ENCODE measurements around the gene WAPL.
A peak's percentile ranks its signal among the peaks of the same experiment; 100 is the strongest.
"Not testable (repeated sequence)": the region's sequence is repeated elsewhere in the genome, so short reads cannot be mapped to it uniquely, and the experiment has no call there.

The WAPL gene, protein sequence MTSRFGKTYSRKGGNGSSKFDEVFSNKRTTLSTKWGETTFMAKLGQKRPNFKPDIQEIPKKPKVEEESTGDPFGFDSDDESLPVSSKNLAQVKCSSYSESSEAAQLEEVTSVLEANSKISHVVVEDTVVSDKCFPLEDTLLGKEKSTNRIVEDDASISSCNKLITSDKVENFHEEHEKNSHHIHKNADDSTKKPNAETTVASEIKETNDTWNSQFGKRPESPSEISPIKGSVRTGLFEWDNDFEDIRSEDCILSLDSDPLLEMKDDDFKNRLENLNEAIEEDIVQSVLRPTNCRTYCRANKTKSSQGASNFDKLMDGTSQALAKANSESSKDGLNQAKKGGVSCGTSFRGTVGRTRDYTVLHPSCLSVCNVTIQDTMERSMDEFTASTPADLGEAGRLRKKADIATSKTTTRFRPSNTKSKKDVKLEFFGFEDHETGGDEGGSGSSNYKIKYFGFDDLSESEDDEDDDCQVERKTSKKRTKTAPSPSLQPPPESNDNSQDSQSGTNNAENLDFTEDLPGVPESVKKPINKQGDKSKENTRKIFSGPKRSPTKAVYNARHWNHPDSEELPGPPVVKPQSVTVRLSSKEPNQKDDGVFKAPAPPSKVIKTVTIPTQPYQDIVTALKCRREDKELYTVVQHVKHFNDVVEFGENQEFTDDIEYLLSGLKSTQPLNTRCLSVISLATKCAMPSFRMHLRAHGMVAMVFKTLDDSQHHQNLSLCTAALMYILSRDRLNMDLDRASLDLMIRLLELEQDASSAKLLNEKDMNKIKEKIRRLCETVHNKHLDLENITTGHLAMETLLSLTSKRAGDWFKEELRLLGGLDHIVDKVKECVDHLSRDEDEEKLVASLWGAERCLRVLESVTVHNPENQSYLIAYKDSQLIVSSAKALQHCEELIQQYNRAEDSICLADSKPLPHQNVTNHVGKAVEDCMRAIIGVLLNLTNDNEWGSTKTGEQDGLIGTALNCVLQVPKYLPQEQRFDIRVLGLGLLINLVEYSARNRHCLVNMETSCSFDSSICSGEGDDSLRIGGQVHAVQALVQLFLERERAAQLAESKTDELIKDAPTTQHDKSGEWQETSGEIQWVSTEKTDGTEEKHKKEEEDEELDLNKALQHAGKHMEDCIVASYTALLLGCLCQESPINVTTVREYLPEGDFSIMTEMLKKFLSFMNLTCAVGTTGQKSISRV (N-terminal part only)

DNA sequence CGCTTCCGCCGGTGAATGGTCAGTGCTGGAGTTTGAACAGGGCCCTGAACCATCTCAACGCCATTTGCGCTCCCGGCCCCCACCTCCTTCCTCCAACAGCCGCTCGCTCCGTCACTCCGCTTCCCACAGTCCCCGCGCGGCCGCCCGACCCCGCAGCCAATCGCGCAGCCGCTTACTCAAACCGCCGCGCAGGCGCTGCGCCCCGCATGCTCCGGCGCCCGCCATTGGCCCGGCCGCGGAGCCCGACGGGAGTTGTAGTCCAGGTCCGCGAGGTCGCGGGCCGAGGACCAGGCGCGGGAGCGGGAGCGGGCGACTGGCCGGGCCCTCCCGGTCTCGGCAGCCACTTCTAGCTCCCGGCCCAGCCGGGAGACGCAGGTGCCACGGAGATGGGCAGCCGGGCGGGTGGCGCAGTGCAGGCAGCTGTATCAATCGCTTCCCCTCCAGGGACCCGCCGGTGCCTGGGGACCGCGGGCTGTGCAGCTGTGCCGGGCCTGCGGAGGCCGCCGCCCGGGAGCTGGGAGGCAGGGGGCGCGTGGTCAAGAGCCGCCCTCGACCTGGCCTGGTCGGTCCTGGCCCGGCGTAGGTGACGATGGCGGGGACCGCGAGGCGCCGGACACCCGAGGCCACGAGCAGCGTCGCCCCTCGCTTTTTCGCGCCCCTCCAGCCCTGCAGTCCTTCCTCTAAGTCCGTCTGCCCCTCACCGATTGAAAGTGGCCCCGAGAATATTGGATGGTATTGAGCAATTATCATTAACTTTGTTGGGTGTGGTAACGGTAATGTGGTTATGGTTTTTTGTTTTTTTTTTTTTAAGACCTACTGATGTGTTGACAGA lies at the start of gene WAPL:
Gene WAPL (minus strand): TSS at position 115 of the 832 bp plus-strand sequence. CDS start 3,723 bp downstream, outside the sequence.
- peak; percentile 89 for DNase-seq (ENCODE audit: low read depth in 1 of 2, low spot score in 1 of 2)

GRCh38 chr10:86569335-86569734 lies 47.7 kb upstream of the WAPL start:
- no peak for DNase-seq (ENCODE audit: low read depth in 1 of 2, low spot score in 1 of 2)

- not testable (repeated sequence) for DNase-seq (ENCODE audit: low read depth in 1 of 2, low spot score in 1 of 2)
Measured at GRCh38 chr10:86566518-86566917, 44.9 kb upstream of the WAPL start.

DNA sequence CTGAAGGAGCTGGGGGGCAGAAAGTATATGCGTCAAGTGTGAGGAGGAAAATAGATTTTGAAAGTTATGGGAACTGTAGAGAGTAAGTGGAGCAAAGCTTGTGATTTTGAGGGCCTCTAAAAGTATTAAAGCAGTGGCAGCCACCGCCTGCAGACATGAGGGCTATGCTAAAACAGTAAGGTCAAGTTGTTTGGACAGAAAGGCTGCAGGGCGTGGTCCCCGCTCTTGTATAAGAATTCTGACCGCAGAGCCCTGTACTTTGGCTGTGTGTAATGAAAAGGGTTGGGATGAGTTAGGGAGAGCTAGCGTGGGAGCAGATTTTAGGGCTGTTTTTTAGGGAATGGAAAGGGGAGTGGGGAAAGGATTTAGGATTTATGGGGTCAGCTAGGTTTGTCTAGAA lies 41.7 kb upstream of the WAPL start:
- DNase-seq (ENCODE audit: low read depth in 1 of 2, low spot score in 1 of 2), result not testable (repeated sequence)

- not testable (repeated sequence) for DNase-seq (ENCODE audit: low read depth in 1 of 2, low spot score in 1 of 2)
Measured at GRCh38 chr10:86558695-86559094, 37.1 kb upstream of the WAPL start.

DNA sequence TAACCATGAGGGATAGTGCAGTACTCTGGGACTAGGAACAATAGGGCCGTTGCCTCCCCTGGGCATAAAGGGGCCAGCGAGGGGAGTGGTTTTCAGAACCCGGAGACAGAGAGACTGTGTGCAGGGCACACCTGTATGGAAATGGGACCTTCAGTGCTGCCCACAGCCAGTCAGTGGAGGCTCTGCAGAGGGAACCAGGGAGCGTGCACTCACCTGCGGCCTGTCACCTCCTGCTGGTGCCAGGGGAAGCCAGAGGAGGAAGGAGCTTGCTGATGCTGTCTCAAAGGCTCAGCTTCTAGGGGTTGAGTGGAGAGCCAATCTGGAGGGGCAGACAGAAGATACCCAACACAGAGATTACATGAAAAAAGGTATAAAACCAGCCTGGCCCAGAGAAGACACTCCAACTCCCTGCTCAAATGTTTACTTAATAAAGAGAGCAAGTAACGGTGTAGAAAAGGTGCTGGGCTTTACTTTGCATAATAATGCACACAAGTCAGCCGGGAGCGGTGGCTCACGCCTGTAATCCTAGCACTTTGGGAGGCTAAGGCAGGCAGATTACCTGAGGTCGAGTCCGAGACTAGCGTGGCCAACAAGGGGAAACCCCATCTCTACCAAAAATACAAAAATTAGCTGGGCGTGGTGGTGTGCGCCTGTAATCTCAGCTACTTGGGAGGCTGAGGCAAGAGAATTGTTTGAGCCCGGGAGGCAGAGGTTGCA lies 35.5 kb upstream of the WAPL start:
- DNase-seq (ENCODE audit: low read depth in 1 of 2, low spot score in 1 of 2), result no peak

- no peak for DNase-seq (ENCODE audit: low read depth in 1 of 2, low spot score in 1 of 2)
Measured at GRCh38 chr10:86556532-86556931, 34.9 kb upstream of the WAPL start.

GRCh38 chr10:86553639-86554038 lies 32.0 kb upstream of the WAPL start:
- no peak for DNase-seq (ENCODE audit: low read depth in 1 of 2, low spot score in 1 of 2)

- DNase-seq (ENCODE audit: low read depth in 1 of 2, low spot score in 1 of 2), result no peak
Measured at GRCh38 chr10:86553213-86553612, 31.6 kb upstream of the WAPL start.

DNA sequence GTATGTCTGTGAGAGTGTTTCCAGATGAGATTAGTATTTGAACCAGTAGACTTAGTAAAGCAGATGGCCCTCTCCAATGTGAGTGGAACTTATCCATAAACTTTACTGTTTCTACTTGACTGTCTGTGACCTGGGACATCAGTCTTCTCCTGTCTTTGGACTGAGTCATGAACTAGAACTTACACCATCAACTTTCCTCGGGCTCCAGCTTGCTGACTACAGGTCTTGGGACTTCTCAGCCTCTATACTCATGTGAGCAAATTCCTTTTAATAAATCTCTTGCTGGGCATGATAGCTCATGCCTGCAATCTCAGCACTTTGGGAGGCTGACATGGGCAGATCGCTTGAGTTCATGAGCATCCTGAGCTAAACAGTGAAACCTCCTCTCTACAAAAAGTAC lies 25.7 kb upstream of the WAPL start:
- no peak for DNase-seq (ENCODE audit: low read depth in 1 of 2, low spot score in 1 of 2)

DNA sequence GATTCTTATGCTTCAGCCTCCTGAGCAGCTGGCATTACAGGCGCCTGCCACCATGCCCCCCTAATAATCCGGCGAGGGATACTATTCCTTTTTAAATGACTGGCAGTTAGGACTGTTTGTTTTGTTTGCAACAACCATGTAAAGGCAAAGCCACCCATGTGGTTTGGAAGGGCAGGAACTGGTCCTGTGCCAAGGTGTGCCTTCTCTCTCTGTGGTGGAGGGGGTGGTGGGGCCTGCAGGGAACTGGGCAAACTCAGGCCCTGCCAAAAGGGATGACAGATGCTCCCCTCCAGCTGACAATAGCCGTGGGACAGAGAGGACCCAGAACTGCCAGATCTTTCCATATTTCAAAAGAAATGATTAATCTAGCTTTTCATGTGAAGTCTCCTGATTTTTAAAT lies 23.5 kb upstream of the WAPL start:
- DNase-seq (ENCODE audit: low read depth in 1 of 2, low spot score in 1 of 2), result no peak

GRCh38 chr10:86540016-86540415 lies 18.4 kb upstream of the WAPL start:
- DNase-seq (ENCODE audit: low read depth in 1 of 2, low spot score in 1 of 2), result no peak

- no peak for DNase-seq (ENCODE audit: low read depth in 1 of 2, low spot score in 1 of 2)
Measured at GRCh38 chr10:86538547-86538946, 17.0 kb upstream of the WAPL start.

- DNase-seq (ENCODE audit: low read depth in 1 of 2, low spot score in 1 of 2), result not testable (repeated sequence)
Measured at GRCh38 chr10:86538040-86538439, 16.4 kb upstream of the WAPL start.

DNA sequence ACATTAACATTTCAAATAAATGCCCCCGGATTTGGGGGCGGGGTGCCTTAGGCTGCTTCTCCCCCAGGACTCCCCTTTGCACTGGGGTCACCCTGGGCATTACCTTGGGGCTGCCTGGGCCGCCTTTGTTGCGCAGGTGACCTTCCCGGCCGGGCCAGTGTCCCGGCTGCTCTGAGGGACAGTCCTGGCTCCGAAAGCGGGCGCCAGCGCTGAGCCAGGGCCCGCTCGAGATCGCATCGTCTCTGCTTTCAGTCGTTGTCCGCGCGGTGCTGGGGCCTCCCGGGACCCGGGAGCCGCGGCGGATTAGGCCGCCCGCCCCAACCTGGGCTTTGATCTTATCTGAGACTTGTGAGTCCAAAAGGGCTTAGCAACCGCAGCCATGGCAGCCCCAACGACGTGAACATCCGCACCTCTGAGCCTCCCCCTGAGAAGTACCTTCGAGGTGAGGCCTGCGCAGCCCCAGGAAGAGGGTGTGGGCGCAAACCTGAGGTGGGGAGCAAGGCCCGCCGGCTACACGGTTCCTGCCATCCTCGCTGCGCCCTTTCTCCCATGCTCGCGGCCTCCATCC lies 14.8 kb upstream of the WAPL start:
- peak in 1 of 2 donors; percentile 10 for DNase-seq (ENCODE audit: low read depth in 1 of 2, low spot score in 1 of 2)

- DNase-seq (ENCODE audit: low read depth in 1 of 2, low spot score in 1 of 2), result no peak
Measured at GRCh38 chr10:86535132-86535882, 13.7 kb upstream of the WAPL start.

DNA sequence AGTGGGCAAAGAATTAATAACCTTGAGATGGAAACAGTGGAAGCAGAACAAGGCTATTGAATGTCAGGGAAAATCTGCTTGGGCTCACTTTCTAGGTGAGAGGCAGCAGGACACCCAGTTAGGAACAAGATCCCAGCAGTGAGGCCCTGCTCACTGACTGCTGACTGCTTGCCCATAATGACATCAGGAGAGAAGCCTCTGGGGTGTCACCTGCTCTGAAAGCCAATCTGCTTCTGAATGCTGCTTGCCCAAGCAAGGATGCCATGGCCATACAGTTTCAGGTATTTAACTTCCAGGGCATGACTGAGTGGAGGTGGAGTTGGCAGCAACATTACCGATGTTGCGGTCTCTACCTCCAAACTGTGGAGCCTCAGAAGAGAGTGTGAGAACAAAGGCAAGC lies 11.7 kb upstream of the WAPL start:
- DNase-seq (ENCODE audit: low read depth in 1 of 2, low spot score in 1 of 2), result no peak

GRCh38 chr10:86528736-86529135 lies 7.1 kb upstream of the WAPL start:
- DNase-seq (ENCODE audit: low read depth in 1 of 2, low spot score in 1 of 2), result not testable (repeated sequence)

GRCh38 chr10:86526606-86527005 lies 5.0 kb upstream of the WAPL start:
- DNase-seq (ENCODE audit: low read depth in 1 of 2, low spot score in 1 of 2), result no peak
